ENCODE results near the gene NOTUM. TPM values are rescaled to one million over a fixed set of nuclear protein-coding genes. Genes with fewer than 3 reads are reported as not detected.

Gene NOTUM
- polyA plus RNA-seq, 3 donors = not detected

DNA sequence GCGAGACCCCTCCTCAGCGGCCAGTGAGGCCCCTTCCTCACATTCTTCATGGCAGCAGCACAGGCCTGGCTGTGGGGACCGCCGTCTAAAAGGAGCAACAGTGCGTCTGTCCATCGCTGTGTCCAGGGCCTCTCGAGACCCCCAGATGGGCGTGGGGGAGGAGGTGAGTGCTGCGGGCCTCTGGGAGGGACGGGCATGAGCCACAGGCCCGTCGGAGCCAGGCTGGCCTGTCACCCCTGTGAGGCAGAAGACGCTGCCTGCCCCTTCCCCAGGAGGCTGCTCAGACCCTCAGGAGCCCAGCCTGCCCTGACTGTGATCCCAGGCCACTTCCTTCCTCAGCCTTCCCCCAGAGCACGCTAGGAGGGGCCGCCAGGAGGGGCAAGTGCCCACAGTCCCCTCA is 21.8 kb downstream of the NOTUM start:
- TF ChIP-seq CTCF (IDR thresholded peaks at IDR 0.05) = no peak
- Histone ChIP-seq H3K4me2 (replicated peaks; ENCODE audit: extremely low read depth, low read length, poor library complexity, severe bottlenecking) (no peak overlapping the region), H3K27me3 (ENCODE audit: control insufficient read depth in 2 of 2, insufficient read depth in 2 of 2, low read length in 2 of 2) (peaks cover 0 to 23% of the 10 kb centered on the region in 2 donors), H3K4me3 (replicated peaks in 1 of 3; ENCODE audit: low read depth in 2 of 3, low read length in 3 of 3) (no peak overlapping the region), H3K79me2 (ENCODE audit: insufficient read depth, low read length) (no peaks in the 10 kb centered on the region), H3K4me1 (ENCODE audit: control insufficient read depth in 1 of 2, insufficient read depth in 2 of 2, low read length in 2 of 2) (peaks cover 10 to 16% of the 10 kb centered on the region in 2 donors), H4K20me1 (ENCODE audit: insufficient read depth, low read length) (no peaks in the 10 kb centered on the region), H3K27ac (ENCODE audit: low read depth in 1 of 2, low read length in 2 of 2) (no peak overlapping the region), H3K36me3 (replicated peaks in 1 of 2; ENCODE audit: control insufficient read depth in 1 of 2, insufficient read depth in 2 of 2, low read length in 2 of 2) (no peaks in the 10 kb centered on the region), H2AFZ (ENCODE audit: insufficient read depth, low read depth, low read length, poor library complexity, severe bottlenecking) (no peak overlapping the region), H3K9me3 (replicated peaks in 1 of 2; ENCODE audit: control insufficient read depth in 1 of 2, insufficient read depth in 1 of 2, low read length in 2 of 2) (no peaks in the 10 kb centered on the region), H3K9ac (ENCODE audit: insufficient read depth, low read length, poor library complexity, severe bottlenecking) (no peak overlapping the region)
- no peak for DNase-seq
- peaks cover 15% of the 10 kb centered on the region for H3K4me1 Mint-ChIP-seq
- H3K27me3 Mint-ChIP-seq (ENCODE audit: low read depth in 3 of 3) = peaks cover 21 to 65% (median 36%) of the 10 kb centered on the region in 3 donors
- intact Hi-C loops (cut with micrococcal nuclease) = no loop called here
- 54% methylated on average over 13 of the region's 15 CpGs for WGBS (ENCODE audit: insufficient coverage)
- H3K27ac Mint-ChIP-seq = no peak overlapping the region
- peaks cover 0 to 4% (median 0%) of the 10 kb centered on the region in 7 donors for H3K9me3 Mint-ChIP-seq
- H3K36me3 Mint-ChIP-seq = no peaks in the 10 kb centered on the region
- peak overlapping the region in 1 of 2 donors; percentile 42 for H3K4me3 Mint-ChIP-seq

DNA sequence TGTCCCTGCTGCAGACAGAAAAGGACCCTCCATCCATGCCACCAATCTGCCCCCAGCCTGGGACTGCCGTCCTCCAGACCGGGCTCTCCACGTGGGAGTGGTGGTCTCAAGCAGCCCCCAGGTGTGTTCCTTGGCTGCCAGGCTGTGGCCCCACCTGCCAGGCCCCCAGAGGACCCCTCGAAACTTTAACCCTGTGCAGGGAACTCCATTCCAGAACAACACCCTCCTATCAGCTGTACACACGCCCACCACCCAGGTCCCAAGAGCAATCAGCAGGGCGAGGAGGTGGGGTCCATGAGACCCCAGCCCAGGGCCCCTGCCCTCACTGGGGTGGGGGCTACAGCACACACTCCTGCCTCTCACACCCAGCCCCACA is 25.3 kb downstream of the NOTUM start:
- no peak overlapping the region for H3K27ac Mint-ChIP-seq
- peaks cover 20% of the 10 kb centered on the region for H3K4me1 Mint-ChIP-seq
- no peak overlapping the region for H3K4me3 Mint-ChIP-seq

More for the DNA sequence above, 25.3 kb downstream of the NOTUM start:
- Histone ChIP-seq H3K4me1 (ENCODE audit: control insufficient read depth in 1 of 2, insufficient read depth in 2 of 2, low read length in 2 of 2) (peaks cover 10 to 16% of the 10 kb centered on the region in 2 donors), H4K20me1 (ENCODE audit: insufficient read depth, low read length) (no peaks in the 10 kb centered on the region), H3K9me3 (replicated peaks in 1 of 2; ENCODE audit: control insufficient read depth in 1 of 2, insufficient read depth in 1 of 2, low read length in 2 of 2) (no peaks in the 10 kb centered on the region), H2AFZ (ENCODE audit: insufficient read depth, low read depth, low read length, poor library complexity, severe bottlenecking) (no peak overlapping the region), H3K79me2 (ENCODE audit: insufficient read depth, low read length) (no peaks in the 10 kb centered on the region), H3K27me3 (ENCODE audit: control insufficient read depth in 2 of 2, insufficient read depth in 2 of 2, low read length in 2 of 2) (peaks cover 0 to 36% of the 10 kb centered on the region in 2 donors), H3K4me3 (replicated peaks in 1 of 3; ENCODE audit: low read depth in 2 of 3, low read length in 3 of 3) (no peak overlapping the region), H3K36me3 (replicated peaks in 1 of 2; ENCODE audit: control insufficient read depth in 1 of 2, insufficient read depth in 2 of 2, low read length in 2 of 2) (no peaks in the 10 kb centered on the region), H3K27ac (ENCODE audit: low read depth in 1 of 2, low read length in 2 of 2) (no peak overlapping the region), H3K9ac (ENCODE audit: insufficient read depth, low read length, poor library complexity, severe bottlenecking) (no peak overlapping the region), H3K4me2 (replicated peaks; ENCODE audit: extremely low read depth, low read length, poor library complexity, severe bottlenecking) (no peak overlapping the region)
- WGBS (ENCODE audit: insufficient coverage) = 94% methylated on average over 6 of the region's 6 CpGs
- Mint-ChIP-seq H3K36me3 (no peaks in the 10 kb centered on the region), H3K9me3 (peaks cover 0 to 4% (median 0%) of the 10 kb centered on the region in 7 donors), H3K27me3 (ENCODE audit: low read depth in 3 of 3) (peaks cover 35 to 67% (median 45%) of the 10 kb centered on the region in 3 donors)
- TF ChIP-seq CTCF (IDR thresholded peaks at IDR 0.05) = no peak
- DNase-seq = no peak
- intact Hi-C loops (cut with micrococcal nuclease) = no loop called here

Measured in CD14-positive monocyte (primary cell).